A673 (cell line): ENCODE data around the gene MAP4K5. TPM values are rescaled to one million over a fixed set of nuclear protein-coding genes. Genes with fewer than 3 reads are reported as not detected.

Experiments used
- BruUV-seq: library from RNA; stranded (reverse); fragments of 400-500 nt; replicated peaks from 2 replicates; lab custom pipeline; 2021; lab: Mats Ljungman, UMichigan
- CTCF ChIA-PET: fragments of 300-600 bp; sonication (Branson Sonifier 250); formaldehyde crosslinking; loops from one replicate; lab custom pipeline; 2022; ENCODE audit warnings: antibody characterized with exemption; lab: Charles Lee
- POLR2A ChIA-PET: fragments of 300-600 bp; sonication (Branson Sonifier 250); formaldehyde crosslinking; loops from one replicate; lab custom pipeline; 2022; ENCODE audit warnings: antibody characterized with exemption; ENCODE audit not compliant: low non-redundant PET; lab: Charles Lee
- DNase-seq: peaks from one replicate; pipeline ENCODE4 v3.0.0-alpha.2; 2015; ENCODE audit warnings: low spot score
- H3K27ac ChIP-seq: fragments of 200-600 bp; sonication (generic); 2 replicates; pipeline ENCODE4 v1.5.1; 2016; ENCODE audit warnings: mixed run types, low read depth, mild to moderate bottlenecking, mixed read lengths, antibody characterized with exemption, low read length; ENCODE audit not compliant: poor library complexity, severe bottlenecking
- H3K27me3 ChIP-seq: fragments of 200-600 bp; sonication (generic); replicated peaks from 2 replicates; pipeline ENCODE4 v1.6.1; 2017; ENCODE audit warnings: mixed run types, low read depth, mild to moderate bottlenecking, mixed read lengths, antibody characterized with exemption, low read length; ENCODE audit not compliant: insufficient read depth, poor library complexity
- H3K36me3 ChIP-seq: fragments of 200-600 bp; sonication (generic); 2 replicates; pipeline ENCODE4 v1.6.1; 2016; ENCODE audit warnings: mixed run types, mild to moderate bottlenecking, mixed read lengths, antibody characterized with exemption, low read length; ENCODE audit not compliant: insufficient read depth, poor library complexity, severe bottlenecking
- H3K4me1 ChIP-seq: fragments of 200-600 bp; sonication (generic); 2 replicates; pipeline ENCODE4 v1.6.1; 2017; ENCODE audit warnings: mixed run types, mild to moderate bottlenecking, mixed read lengths, antibody characterized with exemption, low read length; ENCODE audit not compliant: insufficient read depth, poor library complexity, severe bottlenecking
- H3K4me3 ChIP-seq: fragments of 200-600 bp; sonication (generic); 2 replicates; pipeline ENCODE4 v1.5.1; 2016; ENCODE audit warnings: low read depth, mixed run types, mild to moderate bottlenecking, mixed read lengths, low read length; ENCODE audit not compliant: poor library complexity, severe bottlenecking
- H3K9me3 ChIP-seq: fragments of 200-600 bp; sonication (generic); 2 replicates; pipeline ENCODE4 v1.6.1; 2016; ENCODE audit warnings: mixed run types, low read depth, mild to moderate bottlenecking, mixed read lengths, antibody characterized with exemption, low read length; ENCODE audit not compliant: poor library complexity, severe bottlenecking
- CTCF ChIP-seq: fragments of 300-800, 200-600 bp; sonication (generic); conservative IDR thresholded peaks from 2 replicates; pipeline ENCODE4 v1.5.1; 2017; ENCODE audit warnings: low read depth, mild to moderate bottlenecking, antibody characterized with exemption, low read length, moderate library complexity, mixed read lengths
- EZH2 ChIP-seq: fragments of 200-600 bp; sonication (generic); IDR thresholded peaks from 2 replicates; pipeline ENCODE4 v1.6.1; 2017; ENCODE audit warnings: borderline replicate concordance, low read depth, mild to moderate bottlenecking, mixed read lengths, antibody characterized with exemption, low read length; ENCODE audit not compliant: poor library complexity, severe bottlenecking
- intact Hi-C: fragments of 100-400 bp; cut with micrococcal nuclease; formaldehyde crosslinking; loops from one replicate; pipeline ENCODE4 v1.10.0; 2022; ENCODE audit not compliant: unreplicated experiment
- total RNA-seq: library from RNA; stranded (reverse); gene quantifications from 2 replicates; pipeline ENCODE4 v1.2.3, GENCODE V29; 2021

Gene MAP4K5
- total RNA-seq, 1 experiment from 2014 or later, result 57.9 TPM

GRCh38 chr14:50452979-50453705, 79.2 kb downstream of the MAP4K5 start:
- Histone ChIP-seq H3K9me3 (no peaks in the 10 kb centered on the region), H3K36me3 (peaks cover 47% of the 10 kb centered on the region), H3K4me1 (no peaks in the 10 kb centered on the region), H3K27me3 (no peaks in the 10 kb centered on the region), H3K27ac (no peak overlapping the region), H3K4me3 (no peak overlapping the region)
- POLR2A ChIA-PET, result no interaction called here
- TF ChIP-seq CTCF (no peak), EZH2 (no peak)
- intact Hi-C loops, result no loop called here
- CTCF ChIA-PET, result no interaction called here
- DNase-seq, result no peak
- no TSS peak for BruUV-seq

GRCh38 chr14:50452296-50452695, 80.1 kb downstream of the MAP4K5 start:
- CTCF ChIA-PET, result no interaction called here

GRCh38 chr14:50451854-50452253, 80.5 kb downstream of the MAP4K5 start:
- no peak overlapping the region for H3K27ac ChIP-seq
- H3K36me3 ChIP-seq, result peaks cover 47% of the 10 kb centered on the region
- H3K4me1 ChIP-seq, result no peaks in the 10 kb centered on the region
- POLR2A ChIA-PET, result no interaction called here
- DNase-seq, result no peak
- no peak overlapping the region for H3K4me3 ChIP-seq
- no peaks in the 10 kb centered on the region for H3K27me3 ChIP-seq
- BruUV-seq, result no TSS peak
- CTCF ChIA-PET, result no interaction called here
- H3K9me3 ChIP-seq, result no peaks in the 10 kb centered on the region
- TF ChIP-seq CTCF, result no peak
- intact Hi-C loops, result no loop called here

More at GRCh38 chr14:50452296-50452695, 80.1 kb downstream of the MAP4K5 start:
- no peak for TF ChIP-seq CTCF
- no peak for TF ChIP-seq EZH2
- H3K27me3 ChIP-seq, result no peaks in the 10 kb centered on the region
- no peak for DNase-seq
- H3K9me3 ChIP-seq, result no peaks in the 10 kb centered on the region
- no peak overlapping the region for H3K27ac ChIP-seq
- intact Hi-C loops, result no loop called here
- H3K36me3 ChIP-seq, result peaks cover 47% of the 10 kb centered on the region
- POLR2A ChIA-PET, result no interaction called here
- H3K4me3 ChIP-seq, result no peak overlapping the region
- no peaks in the 10 kb centered on the region for H3K4me1 ChIP-seq
- no TSS peak for BruUV-seq
